ENCODE measurements around the gene VSIR. TPM values are rescaled to one million over a fixed set of nuclear protein-coding genes. Genes with fewer than 3 reads are reported as not detected.
A peak's percentile ranks its signal among the peaks of the same experiment; 100 is the strongest.

The VSIR gene
- total RNA-seq, 1 donor: 109 TPM

- no peak for DNase-seq (ENCODE audit: low read depth in 2 of 3, low spot score in 2 of 3)
Measured at GRCh38 chr10:71807557-71808510, 34.5 kb upstream of the VSIR start.

DNA sequence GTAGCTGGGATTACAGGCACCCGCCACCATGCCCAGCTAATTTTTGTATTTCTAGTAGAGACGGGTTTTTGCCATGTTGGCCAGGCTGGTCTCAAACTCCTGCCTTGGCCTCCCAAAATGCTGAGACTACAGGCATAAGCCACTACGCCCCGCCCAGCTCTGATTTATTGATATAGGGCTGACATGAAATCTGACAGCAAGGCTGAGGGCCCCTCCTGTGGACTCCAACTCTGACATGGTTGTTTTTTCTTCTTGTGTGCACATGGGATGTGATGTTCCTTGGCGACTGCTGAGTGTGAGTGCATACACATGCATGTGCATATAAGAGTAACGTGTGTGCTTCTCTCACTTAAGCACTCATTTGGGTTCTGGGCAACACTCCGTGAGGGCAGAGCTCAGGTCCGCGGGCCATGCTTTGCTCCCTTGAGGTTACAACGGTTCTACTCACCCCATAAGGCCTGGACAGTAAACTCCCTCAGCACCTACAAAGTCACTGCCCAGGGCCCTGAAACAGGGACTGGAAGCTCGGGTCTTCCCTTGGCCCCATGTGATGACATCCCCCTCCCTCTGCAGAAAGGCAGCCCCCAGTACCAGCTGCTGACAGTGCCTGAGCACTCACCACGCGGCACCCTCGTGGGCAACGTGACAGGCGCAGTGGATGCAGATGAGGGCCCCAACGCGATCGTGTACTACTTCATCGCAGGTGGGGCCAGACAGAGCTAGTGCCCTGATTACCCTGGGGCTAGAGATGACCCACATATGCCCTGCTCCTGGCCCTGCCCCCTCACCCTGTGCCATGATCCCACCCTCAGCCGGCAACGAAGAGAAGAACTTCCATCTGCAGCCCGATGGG is 33.6 kb upstream of the VSIR start:
- DNase-seq (ENCODE audit: low read depth in 2 of 3, low spot score in 2 of 3): no peak

- DNase-seq (ENCODE audit: low read depth in 2 of 3, low spot score in 2 of 3): peak in 2 of 3 donors; percentile 39 to 44
Measured at GRCh38 chr10:71805776-71806703, 32.7 kb upstream of the VSIR start.

- peak in 2 of 3 donors; percentile 49 to 69 for DNase-seq (ENCODE audit: low read depth in 2 of 3, low spot score in 2 of 3)
Measured at GRCh38 chr10:71804077-71804476, 30.8 kb upstream of the VSIR start.

DNA sequence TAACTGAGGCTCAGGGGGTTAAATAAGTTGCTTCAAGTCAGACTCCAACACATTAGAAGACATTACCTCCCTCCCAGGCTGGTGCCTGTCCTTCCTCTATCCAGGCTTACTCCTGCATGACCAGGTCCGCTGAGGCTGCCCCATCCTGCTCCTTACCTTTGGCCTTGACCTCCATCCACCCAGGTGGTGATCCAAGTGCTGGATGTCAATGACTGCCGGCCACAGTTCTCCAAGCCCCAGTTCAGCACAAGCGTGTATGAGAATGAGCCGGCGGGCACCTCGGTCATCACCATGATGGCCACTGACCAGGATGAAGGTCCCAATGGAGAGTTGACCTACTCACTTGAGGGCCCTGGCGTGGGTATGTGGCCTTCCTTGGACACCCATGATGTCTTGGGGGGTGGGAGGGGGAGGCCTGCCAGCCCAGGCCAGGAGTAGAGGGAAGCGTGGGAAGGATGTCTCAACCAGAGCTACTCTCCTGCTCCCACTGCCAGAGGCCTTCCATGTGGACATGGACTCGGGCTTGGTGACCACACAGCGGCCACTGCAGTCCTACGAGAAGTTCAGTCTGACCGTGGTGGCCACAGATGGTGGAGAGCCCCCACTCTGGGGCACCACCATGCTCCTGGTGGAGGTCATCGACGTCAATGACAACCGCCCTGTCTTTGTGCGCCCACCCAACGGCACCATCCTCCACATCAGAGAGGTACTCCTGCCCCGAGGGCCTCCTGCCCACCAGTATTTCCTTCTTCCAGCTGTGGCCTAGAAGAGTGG is 29.6 kb upstream of the VSIR start:
- no peak for DNase-seq (ENCODE audit: low read depth in 2 of 3, low spot score in 2 of 3)

GRCh38 chr10:71802235-71802634 is 28.9 kb upstream of the VSIR start:
- no peak for DNase-seq (ENCODE audit: low read depth in 2 of 3, low spot score in 2 of 3)

GRCh38 chr10:71801361-71801760 is 28.0 kb upstream of the VSIR start:
- DNase-seq (ENCODE audit: low read depth in 2 of 3, low spot score in 2 of 3): peak in 1 of 3 donors; percentile 47

DNA sequence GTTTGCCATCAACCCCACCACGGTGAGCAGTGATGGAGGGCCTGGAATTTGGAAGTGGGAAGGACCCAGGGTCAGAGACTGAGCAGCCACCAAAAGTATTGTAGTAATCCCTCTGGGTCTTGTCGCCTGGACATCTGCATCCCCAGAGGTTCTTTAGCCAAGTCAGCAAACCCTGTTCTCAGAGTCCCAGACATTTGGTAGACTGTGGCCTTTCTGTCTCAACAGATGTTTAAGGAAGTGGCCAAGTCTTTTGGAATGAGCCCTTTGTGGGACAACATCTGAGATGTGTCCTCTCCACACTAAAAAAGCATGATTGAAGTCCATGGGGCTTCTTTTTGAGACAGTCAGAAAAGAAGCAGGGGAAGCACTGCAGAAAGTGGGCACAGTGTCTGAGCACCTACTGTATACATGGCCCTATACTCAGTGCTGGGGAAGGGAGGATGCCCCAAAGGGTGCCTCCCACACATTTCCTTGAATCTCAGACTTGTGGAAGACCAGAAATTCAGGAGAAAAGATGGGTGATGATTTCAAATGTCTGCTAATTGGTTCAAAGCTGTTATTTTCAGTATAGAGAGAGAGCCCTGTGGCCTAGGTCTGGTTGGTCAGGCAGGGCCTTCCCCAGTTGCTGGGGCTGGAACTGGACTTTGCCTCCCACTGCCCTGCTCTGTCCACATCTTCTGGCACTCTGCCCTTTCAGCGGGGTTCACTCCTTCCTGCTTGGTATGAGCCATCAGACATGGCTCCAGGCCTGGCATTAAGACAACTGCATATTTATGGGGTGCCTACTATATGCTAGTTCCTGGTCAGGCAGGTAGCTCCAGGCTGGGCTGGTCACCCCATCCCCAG is 26.5 kb upstream of the VSIR start:
- no peak for DNase-seq (ENCODE audit: low read depth in 2 of 3, low spot score in 2 of 3)

- no peak for DNase-seq (ENCODE audit: low read depth in 2 of 3, low spot score in 2 of 3)
Measured at GRCh38 chr10:71799112-71799511, 25.8 kb upstream of the VSIR start.

GRCh38 chr10:71798308-71798624 is 24.9 kb upstream of the VSIR start:
- no peak for DNase-seq (ENCODE audit: low read depth in 2 of 3, low spot score in 2 of 3)

DNA sequence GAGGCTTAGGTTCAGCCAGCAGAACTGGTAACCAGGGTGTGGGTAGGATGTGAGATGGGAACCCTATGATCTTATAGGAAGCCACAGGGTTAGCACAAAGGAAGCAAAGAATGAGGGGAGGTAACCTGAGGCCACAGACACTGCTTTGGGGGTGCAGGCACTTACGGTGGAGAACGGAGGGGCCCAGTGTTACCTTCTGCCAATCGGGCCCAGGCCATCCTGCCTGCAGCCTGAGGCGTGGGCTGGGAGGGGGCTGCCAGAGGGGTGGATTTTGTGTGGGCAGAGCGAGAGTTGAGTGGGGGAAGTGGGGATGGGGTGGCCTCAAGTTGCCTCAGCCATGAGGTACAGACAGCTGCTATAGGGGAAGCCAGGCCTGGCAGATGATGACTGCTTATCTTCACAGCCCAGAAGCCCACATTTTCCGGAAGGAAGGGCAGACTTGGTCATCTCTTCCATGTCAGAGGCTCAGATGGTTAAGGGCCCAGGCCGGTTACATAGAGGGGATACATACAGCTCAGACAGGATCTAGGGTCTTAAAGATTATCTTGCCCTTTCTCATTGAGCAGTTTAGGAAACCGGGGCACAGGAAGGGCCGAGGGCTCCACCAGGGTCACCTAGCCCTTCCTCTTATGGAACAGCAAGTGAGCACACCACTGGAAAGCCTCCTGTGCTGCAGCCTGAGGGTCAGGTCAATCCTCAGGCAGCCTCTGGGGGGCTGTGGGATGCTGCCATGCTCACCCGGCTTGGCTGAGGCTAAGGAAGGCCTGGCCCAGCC is 24.4 kb upstream of the VSIR start:
- peak in 2 of 3 donors; percentile 98 to 99 for DNase-seq (ENCODE audit: low read depth in 2 of 3, low spot score in 2 of 3)

GRCh38 chr10:71796749-71797405 is 23.6 kb upstream of the VSIR start:
- peak in 2 of 3 donors; percentile 51 to 56 for DNase-seq (ENCODE audit: low read depth in 2 of 3, low spot score in 2 of 3)

DNA sequence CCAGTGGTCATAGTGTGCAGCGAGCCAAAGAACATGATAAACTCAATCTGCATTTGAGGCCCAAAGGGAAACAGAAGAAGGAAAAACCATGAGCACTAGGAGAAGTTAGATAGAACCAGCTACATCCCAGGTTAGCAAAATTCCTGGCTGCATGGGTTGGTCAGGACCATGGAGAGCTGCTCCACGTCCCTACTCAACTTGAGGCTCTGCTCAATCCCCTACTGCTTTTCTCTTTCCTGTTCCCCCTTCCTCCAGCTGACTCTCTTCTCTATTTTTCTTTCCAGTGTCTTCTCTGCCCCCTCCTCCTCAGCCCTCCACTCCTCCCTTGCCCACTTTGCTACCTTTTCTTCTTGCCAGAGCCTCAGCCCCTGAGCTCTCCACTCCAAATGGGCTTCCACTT is 21.9 kb upstream of the VSIR start:
- peak in 1 of 3 donors; percentile 58 for DNase-seq (ENCODE audit: low read depth in 2 of 3, low spot score in 2 of 3)

DNA sequence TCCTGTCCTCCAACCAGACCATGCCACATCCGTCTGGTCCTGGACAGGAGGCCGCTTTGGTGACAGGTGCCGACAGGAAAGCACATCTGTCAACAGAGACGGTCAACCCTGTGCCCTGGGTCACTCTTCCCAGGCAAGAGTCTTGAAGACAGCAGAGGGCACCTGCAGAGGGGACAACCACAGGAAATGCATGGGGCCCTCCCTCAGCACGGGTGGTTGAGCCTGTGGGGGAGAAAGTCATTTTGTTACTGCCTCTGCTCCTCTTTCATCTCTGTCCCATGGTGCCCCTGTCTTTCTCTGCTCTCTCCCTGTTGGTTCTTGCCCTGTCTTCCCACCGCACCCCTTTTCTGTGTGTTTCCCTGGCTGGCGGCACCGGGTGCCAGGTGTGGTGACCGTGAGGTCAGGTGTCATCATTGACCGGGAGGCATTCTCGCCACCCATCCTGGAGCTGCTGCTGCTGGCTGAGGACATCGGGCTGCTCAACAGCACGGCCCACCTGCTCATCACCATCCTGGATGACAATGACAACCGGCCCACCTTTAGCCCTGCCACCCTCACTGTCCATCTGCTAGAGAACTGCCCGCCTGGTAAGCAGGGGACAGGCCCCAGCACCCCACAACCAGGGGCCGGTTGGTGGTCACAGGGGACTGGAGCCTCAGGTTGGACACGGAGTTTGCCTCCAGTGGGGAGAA is 17.6 kb upstream of the VSIR start:
- no peak for DNase-seq (ENCODE audit: low read depth in 2 of 3, low spot score in 2 of 3)

GRCh38 chr10:71789871-71790270 is 16.6 kb upstream of the VSIR start:
- DNase-seq (ENCODE audit: low read depth in 2 of 3, low spot score in 2 of 3): no peak

DNA sequence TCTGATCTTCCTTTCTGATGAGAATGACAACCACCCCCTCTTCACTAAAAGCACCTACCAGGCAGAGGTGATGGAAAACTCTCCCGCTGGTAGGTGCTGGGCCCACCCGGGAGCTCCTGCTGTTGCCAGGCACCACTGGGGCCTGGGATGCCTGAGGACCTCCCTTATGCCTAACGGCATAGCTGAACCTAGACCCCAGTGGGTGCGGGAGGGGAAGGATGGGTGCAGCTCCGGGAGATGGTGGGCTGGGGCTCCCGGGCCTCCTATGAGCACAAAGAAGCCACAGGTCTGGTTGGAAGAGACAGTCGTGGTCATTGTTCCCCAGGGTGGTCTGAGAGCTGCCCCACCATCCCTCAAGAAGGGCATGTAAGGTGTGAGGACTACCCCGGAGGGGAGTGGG is 15.6 kb upstream of the VSIR start:
- DNase-seq (ENCODE audit: low read depth in 2 of 3, low spot score in 2 of 3): no peak

DNA sequence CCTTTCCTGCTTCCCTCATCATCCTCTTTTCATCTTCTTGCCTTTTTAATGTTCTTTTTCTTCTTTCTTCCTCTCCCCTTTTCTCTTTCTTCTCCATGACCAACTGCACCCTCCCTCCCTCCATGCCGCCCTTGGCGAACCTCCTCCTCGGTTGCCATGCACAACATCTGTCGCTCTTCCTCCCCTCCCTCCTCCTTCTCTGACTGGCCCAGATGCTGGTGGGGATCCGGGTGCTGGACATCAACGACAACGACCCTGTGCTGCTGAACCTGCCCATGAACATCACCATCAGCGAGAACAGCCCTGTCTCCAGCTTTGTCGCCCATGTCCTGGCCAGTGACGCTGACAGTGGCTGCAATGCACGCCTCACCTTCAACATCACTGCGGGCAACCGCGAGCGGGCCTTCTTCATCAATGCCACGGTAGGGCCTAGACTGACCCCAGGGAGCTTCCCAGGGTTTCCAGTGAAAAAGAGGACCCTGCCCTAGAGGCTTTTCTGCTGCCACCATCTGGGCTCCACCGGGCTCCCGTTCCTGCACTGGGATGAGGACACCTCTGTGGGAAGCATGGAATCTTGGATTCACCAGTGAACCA is 11.5 kb upstream of the VSIR start:
- no peak for DNase-seq (ENCODE audit: low read depth in 2 of 3, low spot score in 2 of 3)
